GM23338 (cell line): ENCODE data around the gene ERBB3. TPM values are rescaled to one million over a fixed set of nuclear protein-coding genes. Genes with fewer than 3 reads are reported as not detected.
A peak's percentile ranks its signal among the peaks of the same experiment; 100 is the strongest.

ENCODE experiments used
- ATAC-seq: fragments of 200-7000 bp; cut with Tn5 transposase; 3 replicates; pipeline ENCODE4 v1.9.1; 2020
- DNase-seq: peaks from one replicate; pipeline ENCODE4 v3.0.0-alpha.2; 2015; ENCODE audit warnings: low spot score
- H2AFZ ChIP-seq: fragments of 200-600 bp; sonication (generic); 2 replicates; pipeline ENCODE4 v1.8.0; 2016; ENCODE audit warnings: antibody characterized with exemption, mild to moderate bottlenecking, moderate library complexity
- H3F3A ChIP-seq: fragments of 200-600 bp; sonication (generic); replicated peaks from 2 replicates; pipeline ENCODE4 v1.8.0; 2017; ENCODE audit warnings: antibody characterized with exemption, mixed run types, low read depth
- H3K27ac ChIP-seq: fragments of 200-600 bp; sonication (generic); 2 replicates; pipeline ENCODE4 v1.6.1; 2016; ENCODE audit warnings: low read depth
- H3K27me3 ChIP-seq: fragments of 200-600 bp; sonication (generic); 2 replicates; pipeline ENCODE4 v1.8.0; 2016; ENCODE audit warnings: mild to moderate bottlenecking, mixed run types, moderate library complexity; ENCODE audit not compliant: insufficient read depth
- H3K36me3 ChIP-seq: fragments of 200-600 bp; sonication (generic); 2 replicates; pipeline ENCODE4 v1.8.0; 2016; ENCODE audit warnings: mild to moderate bottlenecking; ENCODE audit not compliant: insufficient read depth
- H3K4me1 ChIP-seq: fragments of 200-600 bp; sonication (generic); 2 replicates; pipeline ENCODE4 v1.8.0; 2016; ENCODE audit warnings: mild to moderate bottlenecking, moderate library complexity; ENCODE audit not compliant: insufficient read depth
- H3K4me2 ChIP-seq: fragments of 200-600 bp; sonication (generic); 2 replicates; pipeline ENCODE4 v1.7.1; 2017; ENCODE audit warnings: mixed run types
- H3K4me3 ChIP-seq: fragments of 200-600 bp; sonication (generic); 2 replicates; pipeline ENCODE4 v1.6.1; 2016; ENCODE audit warnings: mixed run types
- H3K79me2 ChIP-seq: fragments of 200-600 bp; sonication (generic); replicated peaks from 2 replicates; pipeline ENCODE4 v1.8.0; 2017; ENCODE audit warnings: mild to moderate bottlenecking; ENCODE audit not compliant: insufficient read depth
- H3K9me2 ChIP-seq: fragments of 200-600 bp; sonication (generic); 2 replicates; pipeline ENCODE4 v1.8.0; 2017; ENCODE audit not compliant: insufficient read depth
- H4K20me1 ChIP-seq: fragments of 200-600 bp; sonication (generic); replicated peaks from 2 replicates; pipeline ENCODE4 v1.8.0; 2017; ENCODE audit warnings: mild to moderate bottlenecking; ENCODE audit not compliant: insufficient read depth
- H3K27ac Mint-ChIP-seq: 2 replicates; pipeline ENCODE4 v1.8.0; 2020; ENCODE audit warnings: inconsistent platforms, mild to moderate bottlenecking, moderate library complexity, mixed read lengths
- H3K27me3 Mint-ChIP-seq: 3 replicates; pipeline ENCODE4 v1.8.0; 2022; ENCODE audit warnings: low read depth, mild to moderate bottlenecking, moderate library complexity, mixed read lengths, inconsistent platforms; ENCODE audit not compliant: insufficient read depth, poor library complexity
- H3K36me3 Mint-ChIP-seq: 3 replicates; pipeline ENCODE4 v1.8.0; 2021; ENCODE audit warnings: low read depth, mild to moderate bottlenecking, inconsistent platforms, moderate library complexity, mixed read lengths
- H3K4me1 Mint-ChIP-seq: 3 replicates; pipeline ENCODE4 v1.8.0; 2020; ENCODE audit warnings: mild to moderate bottlenecking, inconsistent platforms, mixed read lengths
- H3K4me3 Mint-ChIP-seq: 3 replicates; pipeline ENCODE4 v1.8.0; 2021; ENCODE audit warnings: moderate library complexity, mild to moderate bottlenecking, inconsistent platforms, mixed read lengths
- H3K9me3 Mint-ChIP-seq: 3 replicates; pipeline ENCODE4 v1.8.0; 2020; ENCODE audit warnings: moderate library complexity, mild to moderate bottlenecking, inconsistent platforms, mixed read lengths
- CREB1 ChIP-seq: fragments of 250-450 bp; sonication (Bioruptor Pico); IDR thresholded peaks from 2 replicates; pipeline ENCODE4 v1.5.0; 2020; ENCODE audit warnings: low read depth, mild to moderate bottlenecking, moderate library complexity
- CTCF ChIP-seq, 2 experiments: fragments of 200-600 bp in 1 of 2; sonication (generic) in 1 of 2; conservative IDR thresholded peaks; 2 replicates each; pipeline versions ENCODE4 v1.5.1 to v1.6.1; 2016 to 2017; ENCODE audit warnings: antibody characterized with exemption in 2 of 2, low read depth in 2 of 2, mild to moderate bottlenecking in 2 of 2, moderate library complexity in 1 of 2
- EZH2 ChIP-seq: fragments of 200-600 bp; sonication (generic); IDR thresholded peaks from one replicate; pipeline ENCODE4 v1.8.0; 2017; ENCODE audit warnings: antibody characterized with exemption, mild to moderate bottlenecking, low read depth; ENCODE audit not compliant: unreplicated experiment
- EZH2phosphoT487 ChIP-seq: fragments of 200-600 bp; sonication (generic); IDR thresholded peaks from one replicate; pipeline ENCODE4 v1.8.1; 2018; ENCODE audit warnings: antibody characterized with exemption; ENCODE audit not compliant: unreplicated experiment
- JUNB ChIP-seq: IDR thresholded peaks from one replicate; pipeline ENCODE4 v1.6.1; 2016; ENCODE audit warnings: antibody characterized with exemption; ENCODE audit not compliant: unreplicated experiment
- NANOG ChIP-seq: IDR thresholded peaks from 2 replicates; pipeline ENCODE4 v1.6.1; 2016; ENCODE audit warnings: antibody characterized with exemption, borderline replicate concordance
- POLR2AphosphoS5 ChIP-seq: IDR thresholded peaks from 2 replicates; pipeline ENCODE4 v1.6.1; 2016; ENCODE audit warnings: antibody characterized with exemption, low read depth
- STAT1 ChIP-seq: IDR thresholded peaks from one replicate; pipeline ENCODE4 v1.6.1; 2016; ENCODE audit warnings: antibody characterized with exemption; ENCODE audit not compliant: unreplicated experiment
- ZNF331 ChIP-seq: fragments of 250-450 bp; sonication (Bioruptor Pico); IDR thresholded peaks from 2 replicates; pipeline ENCODE4 v1.5.0; 2020; ENCODE audit warnings: low read depth, mild to moderate bottlenecking, moderate library complexity
- ZNF462 ChIP-seq: fragments of 250-450 bp; sonication (Bioruptor Pico); IDR thresholded peaks from 2 replicates; pipeline ENCODE4 v1.5.0; 2020; ENCODE audit warnings: mild to moderate bottlenecking, moderate library complexity
- polyA plus RNA-seq: library from polyadenylated mRNA; unstranded; fragments of >200 nt; fragmentation: Nextera tagmentation; extraction: Ambion mirVana; gene quantifications from 2 replicates; pipeline ENCODE4 v1.2.1, GENCODE V29; 2016
- total RNA-seq: library from RNA; depleted of rRNA; stranded (reverse); fragments of >200 nt; shearing (Covaris generic); gene quantifications from 2 replicates; pipeline ENCODE4 v1.2.3, GENCODE V29; 2014

Gene ERBB3
- total and polyA plus RNA-seq, 2 experiments from 2014 or later: 21.0 to 54.4 TPM

GRCh38 chr12:56129206-56129941 lies 49.4 kb downstream of the ERBB3 start:
- peaks cover 21% of the 10 kb centered on the region for H3K79me2 ChIP-seq
- H3K36me3 Mint-ChIP-seq: peaks cover 46% of the 10 kb centered on the region
- H3K36me3 ChIP-seq: peaks cover 26% of the 10 kb centered on the region
- H3K4me1 Mint-ChIP-seq: peaks cover 30% of the 10 kb centered on the region
- peaks cover 17% of the 10 kb centered on the region for H3K4me1 ChIP-seq
- DNase-seq (peak; percentile 77), ATAC-seq (peak; percentile 54)
- peaks cover 3% of the 10 kb centered on the region for H3K27me3 Mint-ChIP-seq
- no peak for TF ChIP-seq EZH2phosphoT487
- TF ChIP-seq POLR2AphosphoS5: peak; percentile 48
- no peaks in the 10 kb centered on the region for H3K27me3 ChIP-seq
- H3K9me2 ChIP-seq: no peaks in the 10 kb centered on the region
- H3K4me3 ChIP-seq: peak overlapping the region; percentile 89
- no peak overlapping the region for H3K27ac Mint-ChIP-seq
- H3F3A ChIP-seq: peaks cover 4% of the 10 kb centered on the region; the same call in 1 of the 2 replicates
- H3K9me3 Mint-ChIP-seq: no peaks in the 10 kb centered on the region
- H3K4me2 ChIP-seq: peak overlapping the region; percentile 89
- H3K4me3 Mint-ChIP-seq: peak overlapping the region; percentile 98
- H3K27ac ChIP-seq: no peak overlapping the region
- H4K20me1 ChIP-seq: peaks cover 13% of the 10 kb centered on the region; the same call in 1 of the 2 replicates
- no peak overlapping the region; the same call in 1 of the 2 replicates for H2AFZ ChIP-seq

- Histone ChIP-seq H3K4me2 (peak overlapping the region; percentile 89), H3K9me2 (no peaks in the 10 kb centered on the region), H4K20me1 (peaks cover 13% of the 10 kb centered on the region; the same call in 1 of the 2 replicates), H3K36me3 (peaks cover 30% of the 10 kb centered on the region), H3K4me1 (peaks cover 17% of the 10 kb centered on the region), H3K79me2 (peaks cover 21% of the 10 kb centered on the region), H3F3A (peaks cover 4% of the 10 kb centered on the region; the same call in 1 of the 2 replicates), H3K27ac (no peak overlapping the region), H3K27me3 (no peaks in the 10 kb centered on the region), H3K4me3 (peak overlapping the region; percentile 89), H2AFZ (no peak overlapping the region)
- peak overlapping the region; percentile 98 for H3K4me3 Mint-ChIP-seq
- H3K36me3 Mint-ChIP-seq: peaks cover 50% of the 10 kb centered on the region
- H3K4me1 Mint-ChIP-seq: peaks cover 30% of the 10 kb centered on the region
- no peak overlapping the region for H3K27ac Mint-ChIP-seq
- ATAC-seq (no peak), DNase-seq (no peak)
- peaks cover 3% of the 10 kb centered on the region for H3K27me3 Mint-ChIP-seq
- H3K9me3 Mint-ChIP-seq: no peaks in the 10 kb centered on the region
- TF ChIP-seq POLR2AphosphoS5 (no peak), CTCF (conservative IDR thresholded peaks at IDR 0.05; ENCODE audit: low read depth in 2 of 2) (no peak), EZH2phosphoT487 (no peak), ZNF331 (CRISPR knock-in tag) (no peak), CREB1 (no peak), JUNB (no peak), EZH2 (no peak), STAT1 (no peak), ZNF462 (CRISPR knock-in tag) (no peak), NANOG (no peak)
Observed at GRCh38 chr12:56129942-56130495, 50.1 kb downstream of the ERBB3 start.
